ENCODE data around the gene PRCC. TPM values are rescaled to one million over a fixed set of nuclear protein-coding genes. Genes with fewer than 3 reads are reported as not detected.

Gene PRCC
- total RNA-seq, 2 donors from 2014 or later, result 108 to 111 TPM

DNA sequence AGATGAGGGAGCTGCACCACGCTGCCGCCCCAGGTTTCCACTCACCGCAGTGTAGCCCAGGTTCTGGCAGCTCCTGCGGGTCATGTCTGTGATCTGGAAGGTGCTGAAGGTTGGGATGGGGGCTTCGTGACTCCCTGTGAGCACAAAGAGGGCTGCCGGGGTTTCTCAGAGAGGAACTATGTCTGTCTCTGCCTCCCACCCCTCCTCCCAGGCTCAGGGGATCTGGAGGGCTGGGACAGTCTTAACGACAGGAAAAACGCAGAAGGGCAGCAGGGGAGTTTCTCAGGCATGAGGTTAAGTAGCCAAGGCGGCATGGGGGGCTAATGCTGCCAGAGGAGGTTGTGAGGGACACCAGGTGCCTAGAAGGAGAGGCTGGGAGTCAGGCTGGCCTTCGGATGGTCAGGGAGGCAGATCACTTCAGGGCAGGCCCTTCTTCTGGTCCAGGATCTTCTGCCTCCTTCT is 48.7 kb downstream of the PRCC start:
- no peak for DNase-seq
- no peak overlapping the region for H3K9ac ChIP-seq (ENCODE audit: extremely low read depth, low read length, poor library complexity, severe bottlenecking)
- H3K27ac ChIP-seq (ENCODE audit: low read depth, low read length), result no peak overlapping the region
- peaks cover 11% of the 10 kb centered on the region for H3K4me1 Mint-ChIP-seq
- H3K27me3 Mint-ChIP-seq (ENCODE audit: insufficient read depth), result peaks cover 73% of the 10 kb centered on the region
- no peaks in the 10 kb centered on the region for H3K9me3 ChIP-seq (ENCODE audit: control insufficient read depth, low read length)
- H3K36me3 Mint-ChIP-seq (ENCODE audit: low read depth), result no peaks in the 10 kb centered on the region
- H3K4me3 Mint-ChIP-seq, result no peak overlapping the region
- no peak overlapping the region for H3K4me3 ChIP-seq (ENCODE audit: low read length)
- WGBS, 2 experiments (ENCODE audit: insufficient coverage in 1 of 2, insufficient read length in 1 of 2), result 58 to 71% methylated on average over 2 to 10 of the region's 10 CpGs
- peaks cover 30% of the 10 kb centered on the region for H3K27me3 ChIP-seq (ENCODE audit: control insufficient read depth, insufficient read depth, low read length, poor library complexity, severe bottlenecking)
- no peaks in the 10 kb centered on the region for H3K9me3 Mint-ChIP-seq
- H3K27ac Mint-ChIP-seq, result no peak overlapping the region
- no peaks in the 10 kb centered on the region for H3K36me3 ChIP-seq (ENCODE audit: control insufficient read depth, insufficient read depth, low read length)
- TF ChIP-seq, protein P1, sequence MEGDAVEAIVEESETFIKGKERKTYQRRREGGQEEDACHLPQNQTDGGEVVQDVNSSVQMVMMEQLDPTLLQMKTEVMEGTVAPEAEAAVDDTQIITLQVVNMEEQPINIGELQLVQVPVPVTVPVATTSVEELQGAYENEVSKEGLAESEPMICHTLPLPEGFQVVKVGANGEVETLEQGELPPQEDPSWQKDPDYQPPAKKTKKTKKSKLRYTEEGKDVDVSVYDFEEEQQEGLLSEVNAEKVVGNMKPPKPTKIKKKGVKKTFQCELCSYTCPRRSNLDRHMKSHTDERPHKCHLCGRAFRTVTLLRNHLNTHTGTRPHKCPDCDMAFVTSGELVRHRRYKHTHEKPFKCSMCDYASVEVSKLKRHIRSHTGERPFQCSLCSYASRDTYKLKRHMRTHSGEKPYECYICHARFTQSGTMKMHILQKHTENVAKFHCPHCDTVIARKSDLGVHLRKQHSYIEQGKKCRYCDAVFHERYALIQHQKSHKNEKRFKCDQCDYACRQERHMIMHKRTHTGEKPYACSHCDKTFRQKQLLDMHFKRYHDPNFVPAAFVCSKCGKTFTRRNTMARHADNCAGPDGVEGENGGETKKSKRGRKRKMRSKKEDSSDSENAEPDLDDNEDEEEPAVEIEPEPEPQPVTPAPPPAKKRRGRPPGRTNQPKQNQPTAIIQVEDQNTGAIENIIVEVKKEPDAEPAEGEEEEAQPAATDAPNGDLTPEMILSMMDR (conservative IDR thresholded peaks at IDR 0.05), result no peak
- H3K4me1 ChIP-seq (ENCODE audit: control insufficient read depth, insufficient read depth, low read length), result no peaks in the 10 kb centered on the region

DNA sequence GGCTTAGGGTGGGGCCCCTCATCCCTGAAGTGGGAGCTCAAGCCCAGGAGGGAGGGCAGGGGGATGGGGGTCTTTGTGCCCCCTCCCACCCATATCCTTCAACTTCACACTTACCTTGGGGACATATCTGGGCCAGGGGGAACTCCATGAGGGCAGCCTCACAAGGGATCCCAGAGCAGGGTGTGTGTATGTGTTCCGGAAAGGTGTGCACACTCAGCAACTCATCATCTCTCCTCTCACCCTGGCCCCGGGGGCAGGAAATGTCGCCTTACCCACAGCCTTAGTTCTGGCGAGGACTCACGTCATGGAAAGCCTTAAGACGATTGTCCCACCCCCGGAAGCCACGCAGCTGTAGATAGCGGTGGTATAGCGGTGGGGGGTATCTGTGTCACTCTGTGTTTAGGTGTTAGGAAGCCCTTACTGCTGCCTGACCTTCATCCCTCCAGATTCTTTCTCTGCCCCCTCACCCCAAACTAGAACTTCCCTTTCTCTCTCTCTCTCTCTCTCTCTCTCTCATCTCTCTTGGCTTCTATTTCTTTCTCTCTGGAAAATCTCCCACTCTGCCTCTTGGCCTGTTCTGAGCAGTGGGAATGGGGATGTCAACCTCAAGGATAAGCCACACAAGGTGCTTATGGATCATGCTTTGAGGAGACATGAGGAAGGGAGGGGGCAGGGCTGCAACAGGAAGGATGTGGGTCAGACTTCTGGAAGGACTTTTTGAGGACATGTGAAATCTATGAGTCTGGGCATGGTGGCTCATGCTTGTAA is 49.4 kb downstream of the PRCC start, which contains the start of gene SH2D2A:
SH2D2A (minus strand) TSS at position 288 of the 768 bp plus-strand sequence; CDS start at position 148, 140 bp downstream.
- Mint-ChIP-seq H3K36me3 (ENCODE audit: low read depth) (no peaks in the 10 kb centered on the region), H3K4me1 (peaks cover 11% of the 10 kb centered on the region), H3K9me3 (no peaks in the 10 kb centered on the region), H3K27me3 (ENCODE audit: insufficient read depth) (peaks cover 73% of the 10 kb centered on the region), H3K4me3 (no peak within 1 kb of the TSS), H3K27ac (no peak within 1 kb of the TSS)
- 78% methylated on average over 10 of the region's 10 CpGs; no CpG with 5 or more reads in 1 of the 2 experiments for WGBS, 2 experiments (ENCODE audit: insufficient coverage in 1 of 2, insufficient read length in 1 of 2)
- H3K9ac ChIP-seq (ENCODE audit: extremely low read depth, low read length, poor library complexity, severe bottlenecking), result no peak within 1 kb of the TSS
- H3K9me3 ChIP-seq (ENCODE audit: control insufficient read depth, low read length), result no peaks in the 10 kb centered on the region
- no peak within 1 kb of the TSS for H3K4me3 ChIP-seq (ENCODE audit: low read length)
- peaks cover 30% of the 10 kb centered on the region for H3K27me3 ChIP-seq (ENCODE audit: control insufficient read depth, insufficient read depth, low read length, poor library complexity, severe bottlenecking)
- H3K27ac ChIP-seq (ENCODE audit: low read depth, low read length), result no peak within 1 kb of the TSS
- no peak for DNase-seq
- no peaks in the 10 kb centered on the region for H3K36me3 ChIP-seq (ENCODE audit: control insufficient read depth, insufficient read depth, low read length)
- TF ChIP-seq, protein P1 (conservative IDR thresholded peaks at IDR 0.05), result no peak
- no peaks in the 10 kb centered on the region for H3K4me1 ChIP-seq (ENCODE audit: control insufficient read depth, insufficient read depth, low read length)

DNA sequence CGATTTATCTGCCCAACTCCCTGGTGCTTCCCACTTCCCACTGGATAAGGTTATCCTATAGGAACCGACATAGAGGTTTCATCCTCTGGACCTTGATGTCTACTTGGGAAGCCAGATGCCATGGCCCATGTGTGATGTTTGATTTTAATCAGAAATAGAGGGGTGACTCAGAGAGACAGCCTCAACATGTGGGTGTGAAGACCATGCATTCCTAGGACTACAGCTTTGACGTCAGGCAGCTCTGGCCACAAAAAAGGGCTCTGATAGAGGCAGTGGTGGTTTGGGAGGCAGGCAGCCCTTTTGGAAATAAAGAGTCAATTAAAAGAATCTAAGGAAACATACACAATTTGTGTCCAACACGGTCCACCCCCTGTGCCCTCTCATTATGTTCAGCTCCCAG is 54.5 kb downstream of the PRCC start:
- 74 to 85% methylated on average over 2 to 4 of the region's 4 CpGs for WGBS, 2 experiments (ENCODE audit: insufficient coverage in 1 of 2, insufficient read length in 1 of 2)
- DNase-seq, result no peak

More for the DNA sequence above, 54.5 kb downstream of the PRCC start:
- no peaks in the 10 kb centered on the region for H3K36me3 ChIP-seq (ENCODE audit: control insufficient read depth, insufficient read depth, low read length)
- Mint-ChIP-seq H3K36me3 (ENCODE audit: low read depth) (no peaks in the 10 kb centered on the region), H3K4me3 (no peak overlapping the region), H3K27me3 (ENCODE audit: insufficient read depth) (peaks cover 60% of the 10 kb centered on the region), H3K9me3 (no peaks in the 10 kb centered on the region), H3K4me1 (peaks cover 3% of the 10 kb centered on the region), H3K27ac (no peak overlapping the region)
- TF ChIP-seq, protein P1 (conservative IDR thresholded peaks at IDR 0.05), result no peak
- H3K9ac ChIP-seq (ENCODE audit: extremely low read depth, low read length, poor library complexity, severe bottlenecking), result no peak overlapping the region
- H3K4me3 ChIP-seq (ENCODE audit: low read length), result no peak overlapping the region
- peaks cover 16% of the 10 kb centered on the region for H3K27me3 ChIP-seq (ENCODE audit: control insufficient read depth, insufficient read depth, low read length, poor library complexity, severe bottlenecking)
- H3K4me1 ChIP-seq (ENCODE audit: control insufficient read depth, insufficient read depth, low read length), result no peaks in the 10 kb centered on the region
- no peaks in the 10 kb centered on the region for H3K9me3 ChIP-seq (ENCODE audit: control insufficient read depth, low read length)
- H3K27ac ChIP-seq (ENCODE audit: low read depth, low read length), result no peak overlapping the region
